Lower leg skin (tissue), 4 donors: ENCODE measurements around the gene SLC6A7. TPM values are rescaled to one million over a fixed set of nuclear protein-coding genes. Genes with fewer than 3 reads are reported as not detected.

ENCODE experiments used
- DNase-seq, 2 donors: peaks; one replicate each; pipeline ENCODE4 v3.0.0-alpha.2; 2019; ENCODE audit warnings: low spot score in 2 of 2
- H3K4me3 ChIP-seq: fragments of 200-600 bp; sonication (generic); 2 replicates; pipeline ENCODE4 v1.5.1; 2017; ENCODE audit warnings: mild to moderate bottlenecking, low read depth; ENCODE audit not compliant: poor library complexity, severe bottlenecking
- POLR2A ChIP-seq, 2 donors: fragments of 450-650 bp; IDR thresholded peaks; one replicate each; pipeline ENCODE4 v1.6.1; 2016 to 2017; ENCODE audit warnings: antibody characterized with exemption in 2 of 2, mild to moderate bottlenecking in 1 of 2, moderate library complexity in 1 of 2
- WGBS, 2 donors: methylation state at CpG; one replicate each; pipeline ENCODE4 v1.1.5; 2018; 5-methylcytosine and 5-hydroxymethylcytosine counted together
- intact Hi-C: fragments of 100-400 bp; cut with DNase I; formaldehyde crosslinking; loops from one replicate; pipeline ENCODE4 v1.15.0; 2023; ENCODE audit warnings: low total_unique reads
- total RNA-seq, 4 donors: library from RNA; depleted of rRNA; stranded (reverse); fragments of >200 nt; gene quantifications; one replicate each; pipeline ENCODE4 v1.1.0, GENCODE V29; 2016
- TF ChIP-seq, protein P1 (sequence below), 3 donors: fragments of 450-650 bp; IDR thresholded peaks; one replicate each; pipeline ENCODE4 v1.5.1; 2016; ENCODE audit warnings: antibody characterized with exemption in 3 of 3, mild to moderate bottlenecking in 3 of 3, moderate library complexity in 2 of 3

SLC6A7 gene
- total RNA-seq, 4 donors from 2014 or later, result 0.88 TPM; not detected in 3

DNA sequence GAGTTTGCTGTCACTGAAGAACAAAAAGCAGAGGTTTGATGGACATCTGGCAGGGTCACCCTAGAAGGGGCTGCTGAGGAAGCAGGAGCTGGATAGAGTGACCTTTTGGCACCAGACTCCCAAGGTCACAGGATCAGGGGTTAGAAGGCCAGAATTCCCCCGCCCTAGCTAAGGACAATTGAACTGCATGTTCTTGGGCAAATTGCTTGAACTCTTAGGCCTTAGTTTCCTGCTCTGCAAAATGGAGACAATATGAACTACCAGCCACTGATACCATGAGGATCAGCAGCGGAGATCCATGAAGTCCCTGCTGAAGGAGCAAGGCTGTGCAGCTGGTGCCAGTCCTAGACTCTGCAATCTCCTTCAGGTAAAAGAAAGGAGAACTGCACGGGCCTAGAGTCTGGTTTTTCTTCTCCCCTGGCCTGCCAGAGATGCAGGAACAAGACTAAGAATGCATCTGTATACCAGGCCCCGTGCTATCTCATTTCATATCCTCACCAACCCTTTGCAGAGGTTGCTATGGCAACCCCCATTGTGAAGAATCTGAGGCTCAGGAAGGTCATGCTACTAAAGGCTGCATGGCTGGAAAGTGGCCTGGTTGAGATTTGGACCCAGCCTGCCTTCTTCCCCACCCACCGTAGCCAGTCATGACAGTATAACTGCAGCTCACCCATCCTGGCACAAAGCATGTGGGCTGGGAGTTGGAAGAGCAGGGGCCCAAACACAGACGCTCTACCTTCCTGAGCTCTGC is 66.0 kb downstream of the SLC6A7 start:
- DNase-seq, result no peak
- H3K4me3 ChIP-seq, result no peak overlapping the region
- 71 to 85% methylated on average over 5 to 6 of the region's 6 CpGs for WGBS, 2 donors
- TF ChIP-seq, protein P1, sequence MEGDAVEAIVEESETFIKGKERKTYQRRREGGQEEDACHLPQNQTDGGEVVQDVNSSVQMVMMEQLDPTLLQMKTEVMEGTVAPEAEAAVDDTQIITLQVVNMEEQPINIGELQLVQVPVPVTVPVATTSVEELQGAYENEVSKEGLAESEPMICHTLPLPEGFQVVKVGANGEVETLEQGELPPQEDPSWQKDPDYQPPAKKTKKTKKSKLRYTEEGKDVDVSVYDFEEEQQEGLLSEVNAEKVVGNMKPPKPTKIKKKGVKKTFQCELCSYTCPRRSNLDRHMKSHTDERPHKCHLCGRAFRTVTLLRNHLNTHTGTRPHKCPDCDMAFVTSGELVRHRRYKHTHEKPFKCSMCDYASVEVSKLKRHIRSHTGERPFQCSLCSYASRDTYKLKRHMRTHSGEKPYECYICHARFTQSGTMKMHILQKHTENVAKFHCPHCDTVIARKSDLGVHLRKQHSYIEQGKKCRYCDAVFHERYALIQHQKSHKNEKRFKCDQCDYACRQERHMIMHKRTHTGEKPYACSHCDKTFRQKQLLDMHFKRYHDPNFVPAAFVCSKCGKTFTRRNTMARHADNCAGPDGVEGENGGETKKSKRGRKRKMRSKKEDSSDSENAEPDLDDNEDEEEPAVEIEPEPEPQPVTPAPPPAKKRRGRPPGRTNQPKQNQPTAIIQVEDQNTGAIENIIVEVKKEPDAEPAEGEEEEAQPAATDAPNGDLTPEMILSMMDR (IDR thresholded peaks at IDR 0.05), result no peak
- TF ChIP-seq POLR2A (IDR thresholded peaks at IDR 0.05), result no peak
- intact Hi-C loops, result no loop called here

DNA sequence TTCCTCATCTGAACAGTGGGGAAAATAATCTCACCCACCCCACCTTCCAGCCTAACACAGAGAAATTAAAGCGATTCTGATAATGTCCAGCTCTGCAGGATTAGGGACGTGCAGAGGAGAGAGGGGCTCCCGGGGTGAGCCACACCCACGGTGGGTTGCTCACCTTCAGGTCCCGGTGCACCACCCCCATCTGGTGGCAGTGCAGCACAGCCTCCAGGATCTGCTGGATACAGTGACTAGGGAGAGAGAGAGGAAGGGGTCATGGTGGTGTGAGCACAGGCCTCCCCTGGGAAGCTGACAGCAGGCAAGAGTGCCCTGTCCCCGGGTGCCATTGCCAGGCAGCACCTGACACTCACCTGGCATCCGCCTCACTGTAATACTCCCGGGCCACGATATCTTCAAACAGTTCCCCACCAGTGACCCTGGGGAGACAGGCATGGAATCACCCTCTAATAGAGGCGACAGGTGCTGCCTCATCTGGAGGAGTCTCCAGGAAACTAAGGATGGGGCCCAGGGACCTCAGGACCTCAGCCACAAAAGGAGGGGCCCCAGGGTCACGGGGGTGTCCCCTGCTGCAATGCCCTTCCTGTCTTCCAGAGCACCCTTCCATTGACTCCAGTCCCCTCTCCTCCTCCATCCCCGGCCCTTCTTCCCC is 66.7 kb downstream of the SLC6A7 start:
- no peak for TF ChIP-seq POLR2A (IDR thresholded peaks at IDR 0.05)
- TF ChIP-seq, protein P1 (IDR thresholded peaks at IDR 0.05), result no peak

DNA sequence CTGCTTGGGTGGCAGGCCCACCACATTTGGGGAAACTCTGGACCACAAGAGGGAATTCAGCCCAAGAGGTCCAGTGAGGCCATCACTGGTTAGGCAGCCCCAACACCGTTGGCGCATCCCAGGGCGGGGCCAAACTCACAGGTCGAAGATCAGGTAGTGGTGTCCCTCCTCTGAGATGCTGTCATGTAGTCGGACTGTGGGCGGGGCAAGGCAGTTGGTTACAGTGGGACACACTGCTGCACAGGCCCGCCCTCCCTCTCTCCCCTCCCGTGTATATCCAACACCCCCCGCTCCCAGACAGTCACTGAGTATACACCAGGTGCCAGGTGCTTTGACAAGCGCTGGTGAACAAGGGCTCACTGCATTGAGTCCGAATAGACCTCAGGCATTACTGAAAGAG is 67.6 kb downstream of the SLC6A7 start:
- no peak for DNase-seq
- TF ChIP-seq, protein P1 (IDR thresholded peaks at IDR 0.05), result no peak
- TF ChIP-seq POLR2A (IDR thresholded peaks at IDR 0.05), result no peak
- H3K4me3 ChIP-seq, result no peak overlapping the region
- intact Hi-C loops, result no loop called here
- WGBS, 2 donors, result 85 to 86% methylated on average over 11 of the region's 11 CpGs

More for the DNA sequence above, 66.7 kb downstream of the SLC6A7 start:
- intact Hi-C loops, result no loop called here
- no peak overlapping the region for H3K4me3 ChIP-seq
- WGBS, 2 donors, result 71 to 83% methylated on average over 12 of the region's 12 CpGs
- no peak for DNase-seq

DNA sequence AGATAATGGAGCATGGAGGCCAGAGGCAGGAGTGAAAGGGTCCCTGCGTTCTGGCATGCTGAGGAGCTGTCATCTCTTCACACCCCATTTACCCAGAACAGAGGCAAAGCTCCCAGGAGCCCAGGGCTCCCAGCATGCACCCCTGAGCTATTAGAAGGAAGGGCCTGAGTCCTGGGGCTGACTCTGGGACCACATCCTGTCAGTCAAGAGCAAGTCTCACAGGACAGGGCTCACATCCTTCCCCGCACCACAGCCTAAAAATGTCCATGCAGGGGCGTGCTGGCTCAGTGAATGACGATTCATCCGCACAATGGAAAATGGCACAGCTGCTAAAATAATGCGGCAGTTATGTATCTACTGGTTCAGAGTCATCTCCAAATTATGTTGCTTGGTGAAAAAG is 68.3 kb downstream of the SLC6A7 start:
- intact Hi-C loops, result no loop called here
- WGBS, 2 donors, result 82% methylated on average over 6 of the region's 6 CpGs
- no peak overlapping the region for H3K4me3 ChIP-seq
- TF ChIP-seq POLR2A (IDR thresholded peaks at IDR 0.05), result no peak
- TF ChIP-seq, protein P1 (IDR thresholded peaks at IDR 0.05), result no peak
- no peak for DNase-seq

Other genes with a start within 250 kb of the SLC6A7 start
- 1 to 10 TPM in 1 of 4 donors, under 1 TPM in 2, not detected in 1; 0.04 to 1.0 (median 0.49) TPM for gene PDE6A, start 245.3 kb upstream of the SLC6A7 start, total RNA-seq
- gene SLC26A2, start 229.3 kb upstream of the SLC6A7 start, total RNA-seq, result 10 to 100 TPM in 3 of 4 donors, 1 to 10 TPM in 1; 8.4 to 56.5 (median 33.3) TPM
- gene TIGD6, start 189.4 kb upstream of the SLC6A7 start, total RNA-seq, result 1 to 10 TPM; 3.8 to 8.3 (median 6.0) TPM
- gene HMGXB3, start 189.3 kb upstream of the SLC6A7 start, total RNA-seq, result 10 to 100 TPM; 24.6 to 32.0 (median 26.1) TPM
- 10 to 100 TPM; 17.9 to 27.3 (median 23.9) TPM for gene CSF1R, start 103.5 kb upstream of the SLC6A7 start, total RNA-seq
- 10 to 100 TPM; 33.9 to 88.7 (median 41.7) TPM for gene PDGFRB, start 34.2 kb upstream of the SLC6A7 start, total RNA-seq
- not detected for gene CDX1, start 23.3 kb upstream of the SLC6A7 start, total RNA-seq
- under 1 TPM in 1 of 4 donors, not detected in 3; 0.23 TPM for gene CAMK2A, start 99.7 kb downstream of the SLC6A7 start, total RNA-seq
- gene ARSI, start 112.8 kb downstream of the SLC6A7 start, total RNA-seq, result 1 to 10 TPM; 1.6 to 4.5 (median 2.6) TPM
- 10 to 100 TPM; 30.6 to 35.0 (median 32.2) TPM for gene TCOF1, start 167.6 kb downstream of the SLC6A7 start, total RNA-seq
- 100 to 1,000 TPM; 500 to 762 (median 613) TPM for gene CD74, start 222.8 kb downstream of the SLC6A7 start, total RNA-seq